Caki2 (cell line): Measurements from ENCODE around the gene PCDHGA4. TPM values are rescaled to one million over a fixed set of nuclear protein-coding genes. Genes with fewer than 3 reads are reported as not detected.
"Not testable (repeated sequence)": the region's sequence is repeated elsewhere in the genome, so short reads cannot be mapped to it uniquely, and the experiment has no call there.

Experiments used
- DNase-seq: peaks from one replicate; pipeline ENCODE4 v3.0.0-alpha.2; 2015; ENCODE audit warnings: low read depth
- in situ Hi-C: cut with HindIII; loops from 2 replicates; pipeline ENCODE4 v1.10.0; 2016; ENCODE audit warnings: low sequenced_read_pairs, low pct_unique_long_range_greater_than_20kb, mixed read lengths
- total RNA-seq: library from RNA; depleted of rRNA; stranded (reverse); fragments of >200 nt; shearing (Covaris generic); gene quantifications from 2 replicates; pipeline ENCODE4 v1.2.3, GENCODE V29; 2014; ENCODE audit warnings: low replicate concordance

PCDHGA4 gene
- total RNA-seq, 1 experiment from 2014 or later: not detected

DNA sequence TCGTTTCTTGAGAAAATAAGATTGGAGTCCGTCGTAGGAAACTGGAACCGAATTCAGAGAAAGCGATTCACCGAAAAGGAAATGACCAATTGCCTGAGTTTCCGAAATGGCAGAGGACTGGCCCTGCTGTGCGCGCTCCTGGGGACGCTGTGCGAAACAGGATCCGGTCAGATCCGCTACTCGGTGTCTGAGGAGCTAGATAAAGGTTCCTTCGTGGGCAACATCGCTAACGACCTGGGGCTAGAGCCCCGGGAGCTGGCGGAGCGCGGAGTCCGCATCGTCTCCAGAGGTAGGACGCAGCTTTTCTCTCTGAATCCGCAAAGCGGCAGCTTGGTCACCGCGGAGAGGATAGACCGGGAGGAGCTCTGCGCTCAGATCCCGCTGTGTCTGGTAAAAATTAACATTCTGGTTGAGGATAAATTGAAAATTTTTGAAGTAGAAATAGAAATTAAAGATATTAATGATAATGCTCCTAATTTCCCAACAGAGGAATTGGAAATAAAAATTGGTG lies 10.8 kb upstream of the PCDHGA4 start:
- in situ Hi-C loops: no loop called here
- DNase-seq: no peak

DNA sequence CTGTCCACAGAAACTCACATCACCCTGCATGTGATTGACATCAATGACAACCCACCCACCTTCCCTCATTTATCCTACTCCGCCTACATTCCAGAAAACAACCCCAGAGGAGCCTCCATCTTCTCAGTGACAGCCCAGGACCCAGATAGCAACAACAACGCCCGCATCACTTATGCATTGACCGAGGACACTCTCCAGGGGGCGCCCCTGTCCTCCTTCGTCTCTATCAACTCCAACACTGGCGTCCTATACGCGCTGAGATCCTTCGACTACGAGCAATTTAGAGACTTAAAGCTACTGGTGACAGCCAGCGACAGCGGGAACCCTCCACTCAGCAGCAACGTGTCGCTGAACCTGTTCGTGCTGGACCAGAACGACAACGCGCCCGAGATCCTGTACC lies 9.5 kb upstream of the PCDHGA4 start:
- in situ Hi-C loops: no loop called here
- no peak for DNase-seq

DNA sequence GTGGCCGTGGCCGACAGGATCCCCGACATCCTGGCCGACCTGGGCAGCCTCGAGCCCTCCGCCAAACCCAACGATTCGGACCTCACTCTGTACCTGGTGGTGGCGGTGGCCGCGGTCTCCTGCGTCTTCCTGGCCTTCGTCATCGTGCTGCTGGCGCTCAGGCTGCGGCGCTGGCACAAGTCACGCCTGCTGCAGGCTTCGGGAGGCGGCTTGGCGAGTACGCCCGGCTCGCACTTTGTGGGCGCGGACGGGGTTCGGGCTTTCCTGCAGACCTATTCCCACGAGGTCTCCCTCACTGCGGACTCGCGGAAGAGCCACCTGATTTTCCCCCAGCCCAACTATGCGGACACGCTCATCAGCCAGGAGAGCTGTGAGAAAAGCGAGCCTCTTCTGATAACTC lies 8.8 kb upstream of the PCDHGA4 start:
- DNase-seq, in situ Hi-C loops: not testable (repeated sequence)

DNA sequence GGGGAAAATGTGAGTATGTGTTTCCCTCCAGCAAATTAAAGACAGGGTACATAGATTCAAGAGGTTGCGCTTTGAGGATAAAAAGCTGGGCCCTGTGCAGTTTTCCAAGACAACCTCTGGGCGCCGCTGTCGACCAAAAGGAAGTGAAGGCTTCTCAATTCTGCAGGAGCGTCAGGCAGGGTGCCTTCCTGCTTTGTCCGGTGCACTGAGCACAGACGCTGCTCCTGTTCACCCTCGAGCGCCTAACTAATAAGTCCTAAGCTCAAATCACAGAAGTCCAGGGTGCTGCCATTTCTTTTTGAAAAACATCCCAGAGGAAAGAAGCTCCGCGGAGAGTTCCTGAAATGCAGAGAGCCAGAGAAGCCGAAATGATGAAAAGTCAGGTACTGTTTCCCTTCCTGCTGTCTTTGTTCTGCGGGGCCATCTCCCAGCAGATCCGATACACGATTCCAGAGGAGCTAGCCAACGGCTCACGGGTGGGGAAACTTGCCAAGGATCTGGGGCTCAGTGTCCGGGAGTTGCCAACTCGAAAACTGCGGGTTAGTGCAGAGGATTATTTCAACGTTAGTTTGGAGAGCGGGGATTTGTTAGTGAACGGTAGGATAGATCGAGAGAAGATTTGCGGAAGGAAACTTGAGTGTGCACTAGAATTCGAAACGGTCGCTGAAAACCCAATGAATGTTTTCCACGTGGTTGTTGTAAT lies 4.8 kb upstream of the PCDHGA4 start, which contains the start of gene PCDHGB1:
Gene PCDHGB1 (plus strand): TSS at position 183 of the 703 bp plus-strand sequence. CDS start 162 bp downstream, at position 345.
- in situ Hi-C loops: no loop called here

DNA sequence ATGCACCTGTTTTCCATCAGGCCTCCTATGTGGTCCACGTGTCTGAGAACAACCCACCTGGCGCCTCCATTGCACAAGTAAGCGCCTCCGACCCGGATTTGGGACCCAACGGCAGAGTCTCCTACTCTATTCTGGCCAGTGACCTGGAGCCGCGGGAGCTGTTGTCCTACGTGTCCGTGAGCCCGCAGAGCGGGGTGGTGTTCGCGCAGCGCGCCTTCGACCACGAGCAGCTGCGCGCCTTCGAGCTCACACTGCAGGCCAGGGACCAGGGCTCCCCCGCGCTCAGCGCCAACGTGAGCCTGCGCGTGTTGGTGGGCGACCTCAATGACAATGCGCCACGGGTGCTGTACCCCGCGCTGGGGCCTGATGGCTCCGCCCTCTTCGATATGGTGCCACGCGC lies 3.2 kb upstream of the PCDHGA4 start:
- in situ Hi-C loops: no loop called here

More for the DNA sequence above, 4.8 kb upstream of the PCDHGA4 start, which contains the start of gene PCDHGB1:
- DNase-seq: no peak

DNA sequence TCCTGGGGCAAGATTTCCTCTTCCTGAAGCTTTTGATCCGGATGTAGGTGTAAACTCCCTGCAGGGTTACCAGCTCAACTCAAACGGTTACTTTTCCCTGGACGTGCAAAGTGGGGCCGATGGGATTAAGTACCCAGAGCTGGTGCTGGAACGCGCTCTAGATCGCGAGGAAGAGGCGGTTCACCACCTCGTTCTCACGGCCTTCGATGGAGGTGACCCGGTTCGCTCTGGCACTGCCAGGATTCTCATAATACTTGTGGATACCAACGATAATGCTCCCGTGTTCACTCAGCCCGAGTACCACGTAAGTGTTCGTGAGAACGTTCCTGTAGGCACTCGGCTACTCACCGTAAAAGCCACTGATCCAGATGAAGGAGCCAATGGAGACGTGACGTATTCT lies 820 bp downstream of the PCDHGA4 start:
- in situ Hi-C loops: no loop called here
- no peak for DNase-seq

More for the DNA sequence above, 3.2 kb upstream of the PCDHGA4 start:
- DNase-seq: no peak

DNA sequence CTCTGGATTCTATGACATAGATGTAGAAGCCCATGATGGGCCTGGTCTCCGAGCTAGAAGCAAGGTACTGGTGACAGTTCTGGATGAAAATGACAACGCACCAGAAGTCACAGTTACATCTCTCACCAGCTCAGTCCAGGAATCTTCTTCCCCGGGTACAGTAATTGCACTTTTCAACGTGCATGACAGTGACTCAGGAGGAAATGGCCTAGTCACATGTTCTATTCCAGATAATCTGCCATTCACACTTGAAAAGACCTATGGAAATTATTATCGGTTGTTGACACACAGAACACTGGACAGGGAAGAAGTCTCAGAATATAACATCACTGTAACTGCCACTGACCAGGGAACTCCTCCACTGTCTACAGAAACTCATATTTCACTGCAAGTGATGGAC lies 1.3 kb downstream of the PCDHGA4 start:
- in situ Hi-C loops: no loop called here
- no peak for DNase-seq

DNA sequence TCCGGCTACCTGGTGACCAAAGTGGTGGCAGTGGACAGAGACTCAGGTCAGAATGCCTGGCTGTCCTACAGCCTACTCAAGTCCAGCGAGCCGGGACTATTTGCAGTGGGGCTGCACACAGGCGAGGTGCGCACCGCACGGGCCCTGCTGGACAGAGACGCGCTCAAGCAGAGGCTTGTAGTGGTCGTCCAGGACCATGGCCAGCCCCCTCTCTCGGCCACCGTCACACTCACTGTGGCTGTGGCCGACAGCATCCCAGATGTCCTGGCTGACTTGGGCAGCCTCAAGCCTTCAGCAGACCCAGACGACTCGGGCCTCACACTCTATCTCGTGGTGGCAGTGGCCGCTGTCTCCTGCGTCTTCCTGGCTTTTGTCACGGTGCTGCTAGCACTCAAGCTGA lies 2.1 kb downstream of the PCDHGA4 start:
- DNase-seq: no peak
- in situ Hi-C loops: no loop called here

DNA sequence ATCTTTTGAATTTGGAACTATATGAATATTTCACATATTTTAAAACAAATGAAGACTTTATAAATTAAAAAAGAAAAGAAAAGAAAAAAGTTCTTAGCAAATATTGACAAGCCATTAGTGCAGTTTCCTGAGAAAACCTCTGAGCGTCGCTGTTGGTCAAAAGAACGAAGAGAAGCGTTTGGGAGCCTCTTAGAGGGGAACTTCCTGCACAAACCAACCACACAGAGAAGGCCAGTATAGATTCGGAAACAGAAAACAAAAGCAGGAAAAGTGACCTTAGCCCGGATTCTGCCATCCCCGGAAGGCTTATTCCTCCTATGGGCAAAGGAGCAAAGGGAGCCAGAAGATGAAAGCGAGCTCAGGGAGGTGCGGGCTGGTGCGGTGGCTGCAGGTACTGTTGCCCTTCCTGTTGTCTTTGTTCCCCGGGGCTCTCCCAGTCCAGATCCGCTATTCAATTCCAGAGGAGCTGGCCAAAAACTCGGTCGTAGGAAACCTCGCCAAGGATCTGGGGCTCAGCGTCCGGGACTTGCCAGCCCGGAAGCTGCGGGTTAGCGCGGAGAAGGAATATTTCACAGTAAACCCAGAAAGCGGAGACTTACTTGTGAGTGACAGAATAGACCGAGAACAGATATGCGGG lies 5.1 kb downstream of the PCDHGA4 start, which contains the start of gene PCDHGB2:
Gene PCDHGB2 (plus strand): TSS at position 205 of the 637 bp plus-strand sequence. CDS start 142 bp downstream, at position 347.
- peak; percentile 6 for DNase-seq
- in situ Hi-C loops: no loop called here

DNA sequence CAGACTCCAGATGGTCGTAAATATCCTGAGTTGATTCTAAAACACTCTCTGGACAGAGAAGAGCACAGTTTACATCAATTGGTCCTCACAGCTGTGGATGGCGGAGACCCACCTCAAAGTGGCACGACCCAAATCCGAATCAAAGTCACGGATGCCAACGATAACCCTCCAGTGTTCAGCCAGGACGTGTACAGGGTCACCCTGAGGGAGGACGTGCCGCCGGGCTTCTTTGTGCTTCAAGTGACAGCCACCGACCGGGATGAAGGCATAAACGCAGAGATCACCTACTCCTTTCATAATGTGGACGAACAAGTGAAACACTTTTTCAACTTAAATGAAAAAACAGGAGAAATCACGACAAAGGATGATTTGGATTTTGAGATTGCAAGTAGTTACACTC lies 5.9 kb downstream of the PCDHGA4 start:
- in situ Hi-C loops: no loop called here
- no peak for DNase-seq

DNA sequence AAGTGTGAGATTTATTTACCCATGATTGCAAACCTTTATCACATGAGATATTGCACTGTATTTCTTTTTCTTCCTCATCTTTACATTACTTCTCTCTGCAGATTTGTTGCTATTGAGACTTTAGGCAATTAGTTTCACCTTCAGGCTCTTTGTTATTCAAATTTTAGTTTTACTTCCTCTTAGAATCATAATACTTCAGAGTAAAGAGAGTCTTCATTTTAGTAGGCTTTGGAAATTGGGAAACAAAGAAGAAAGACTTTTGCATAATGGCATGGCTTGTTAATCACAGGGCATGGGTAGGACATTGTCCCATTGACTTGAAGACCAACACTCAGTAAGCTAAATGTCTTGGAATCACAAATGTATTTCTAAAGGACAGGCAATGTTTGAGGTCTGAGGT lies 7.9 kb downstream of the PCDHGA4 start:
- in situ Hi-C loops: no loop called here
- no peak for DNase-seq

DNA sequence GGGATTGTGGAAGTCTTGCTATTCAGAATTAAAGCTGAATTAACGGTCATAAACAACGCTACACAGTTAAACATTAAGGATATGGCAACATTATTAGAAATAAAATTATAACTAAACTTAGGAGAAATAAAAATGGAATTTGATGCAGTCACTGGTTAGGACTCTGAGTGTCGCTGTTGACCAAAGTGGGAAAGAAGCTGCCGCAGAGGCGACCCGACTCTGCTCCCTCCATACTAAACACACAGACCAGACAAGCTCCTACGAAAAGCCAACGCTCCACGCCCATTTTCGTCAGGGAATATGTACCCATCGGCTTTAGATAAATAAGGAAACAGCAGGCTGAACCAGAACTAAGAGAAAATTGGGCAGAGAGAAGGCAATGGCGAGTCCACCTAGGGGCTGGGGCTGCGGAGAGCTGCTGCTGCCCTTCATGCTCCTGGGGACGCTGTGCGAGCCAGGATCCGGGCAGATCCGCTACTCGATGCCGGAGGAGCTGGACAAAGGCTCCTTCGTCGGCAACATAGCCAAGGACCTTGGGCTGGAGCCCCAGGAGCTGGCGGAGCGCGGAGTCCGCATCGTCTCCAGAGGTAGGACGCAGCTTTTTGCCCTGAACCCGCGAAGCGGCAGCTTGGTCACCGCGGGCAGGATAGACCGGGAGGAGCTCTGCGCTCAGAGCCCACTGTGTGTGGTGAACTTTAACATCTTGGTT lies 9.3 kb downstream of the PCDHGA4 start, which contains the start of gene PCDHGA5:
Gene PCDHGA5 (plus strand): TSS at position 211 of the 709 bp plus-strand sequence. CDS start 169 bp downstream, at position 380.
- DNase-seq: no peak
- in situ Hi-C loops: no loop called here

DNA sequence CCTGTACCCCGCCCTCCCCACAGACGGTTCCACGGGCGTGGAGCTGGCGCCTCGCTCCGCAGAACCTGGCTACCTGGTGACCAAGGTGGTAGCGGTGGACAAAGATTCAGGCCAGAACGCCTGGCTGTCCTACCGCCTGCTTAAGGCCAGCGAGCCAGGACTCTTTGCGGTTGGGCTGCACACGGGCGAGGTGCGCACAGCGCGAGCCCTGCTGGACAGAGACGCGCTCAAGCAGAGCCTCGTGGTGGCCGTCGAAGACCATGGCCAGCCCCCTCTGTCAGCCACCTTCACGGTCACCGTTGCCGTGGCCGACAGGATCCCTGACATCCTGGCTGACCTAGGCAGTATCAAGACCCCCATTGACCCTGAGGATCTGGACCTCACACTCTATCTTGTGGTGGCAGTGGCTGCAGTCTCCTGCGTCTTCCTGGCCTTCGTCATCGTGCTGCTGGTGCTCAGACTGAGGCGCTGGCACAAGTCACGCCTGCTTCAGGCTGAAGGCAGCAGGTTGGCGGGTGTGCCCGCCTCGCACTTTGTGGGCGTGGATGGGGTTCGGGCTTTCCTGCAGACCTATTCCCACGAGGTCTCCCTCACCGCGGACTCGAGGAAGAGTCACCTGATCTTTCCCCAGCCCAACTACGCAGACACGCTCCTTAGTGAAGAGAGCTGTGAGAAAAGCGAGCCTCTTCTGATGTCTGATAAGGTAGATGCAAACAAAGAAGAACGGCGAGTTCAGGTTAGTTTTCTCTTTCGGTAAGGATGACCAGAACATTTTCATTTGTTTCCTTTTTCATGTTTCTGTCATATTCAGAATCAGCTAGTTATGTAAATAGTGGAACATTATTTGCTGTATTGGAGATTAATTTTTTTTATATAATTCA lies 11.4 kb downstream of the PCDHGA4 start:
- in situ Hi-C loops: no loop called here
- no peak for DNase-seq

DNA sequence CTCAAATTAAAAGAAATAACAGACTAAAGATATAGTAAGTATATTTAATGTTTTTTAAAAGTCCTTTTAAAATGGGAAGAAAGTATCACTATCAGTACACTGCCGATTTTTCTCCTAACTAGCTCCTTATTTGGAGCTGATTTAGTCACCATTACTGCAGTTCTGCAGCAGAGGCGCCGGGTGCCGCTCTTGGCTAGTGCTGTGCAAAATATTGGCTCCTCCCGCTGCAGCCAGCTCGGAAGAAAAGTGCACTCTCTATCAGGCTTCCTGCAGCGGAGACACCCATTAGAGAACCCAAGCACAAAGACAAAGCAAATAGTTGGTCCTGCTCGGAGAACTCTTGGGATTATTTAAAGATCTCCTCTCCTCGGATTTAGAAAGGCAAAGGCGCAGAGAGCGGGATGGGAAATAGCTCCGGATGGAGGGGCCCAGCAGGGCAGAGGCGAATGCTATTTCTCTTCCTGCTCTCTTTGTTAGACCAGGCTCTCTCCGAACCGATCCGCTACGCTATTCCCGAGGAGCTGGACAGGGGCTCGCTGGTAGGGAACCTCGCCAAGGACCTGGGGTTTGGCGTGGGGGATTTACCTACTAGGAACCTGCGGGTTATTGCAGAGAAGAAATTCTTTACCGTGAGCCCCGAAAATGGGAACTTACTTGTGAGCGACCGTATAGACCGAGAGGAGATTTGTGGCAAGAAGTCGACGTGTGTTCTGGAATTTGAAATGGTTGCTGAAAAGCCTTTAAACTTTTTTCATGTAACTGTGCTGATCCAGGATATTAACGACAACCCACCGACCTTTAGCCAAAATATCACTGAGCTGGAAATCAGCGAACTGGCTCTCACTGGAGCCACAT lies 15.4 kb downstream of the PCDHGA4 start, which contains the start of gene PCDHGB3:
Gene PCDHGB3 (plus strand): TSS at position 249 of the 855 bp plus-strand sequence. CDS start 153 bp downstream, at position 402.
- in situ Hi-C loops: no loop called here
- no peak for DNase-seq

DNA sequence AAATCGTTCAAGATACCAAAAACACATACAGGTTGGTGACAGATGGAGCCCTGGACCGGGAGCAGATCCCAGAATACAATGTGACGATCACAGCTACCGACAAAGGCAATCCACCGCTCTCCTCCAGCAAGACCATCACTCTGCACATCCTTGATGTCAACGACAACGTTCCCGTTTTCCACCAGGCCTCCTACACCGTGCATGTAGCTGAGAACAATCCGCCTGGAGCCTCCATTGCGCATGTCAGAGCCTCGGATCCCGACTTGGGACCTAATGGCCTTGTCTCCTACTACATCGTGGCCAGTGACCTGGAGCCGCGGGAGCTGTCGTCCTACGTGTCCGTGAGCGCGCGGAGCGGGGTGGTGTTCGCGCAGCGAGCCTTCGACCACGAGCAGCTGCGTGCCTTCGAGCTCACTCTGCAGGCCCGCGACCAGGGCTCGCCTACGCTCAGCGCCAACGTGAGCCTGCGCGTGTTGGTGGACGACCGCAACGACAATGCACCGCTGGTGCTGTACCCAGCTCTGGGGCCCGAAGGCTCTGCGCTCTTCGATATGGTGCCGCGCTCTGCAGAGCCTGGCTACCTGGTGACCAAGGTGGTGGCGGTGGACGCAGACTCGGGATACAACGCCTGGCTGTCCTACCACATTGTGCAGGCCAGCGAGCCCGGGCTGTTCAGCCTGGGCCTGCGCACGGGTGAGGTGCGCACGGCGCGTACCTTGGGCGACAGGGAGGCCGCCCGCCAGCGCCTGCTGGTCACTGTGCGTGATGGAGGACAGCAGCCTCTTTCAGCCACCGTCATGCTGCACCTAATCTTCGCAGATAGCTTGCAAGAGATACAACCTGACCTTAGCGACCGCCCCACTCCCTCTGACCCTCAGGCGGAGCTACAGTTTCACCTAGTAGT lies 17.0 kb downstream of the PCDHGA4 start:
- in situ Hi-C loops: no loop called here
- DNase-seq: no peak
